Measurements from ENCODE around the gene RNF44.

DNA sequence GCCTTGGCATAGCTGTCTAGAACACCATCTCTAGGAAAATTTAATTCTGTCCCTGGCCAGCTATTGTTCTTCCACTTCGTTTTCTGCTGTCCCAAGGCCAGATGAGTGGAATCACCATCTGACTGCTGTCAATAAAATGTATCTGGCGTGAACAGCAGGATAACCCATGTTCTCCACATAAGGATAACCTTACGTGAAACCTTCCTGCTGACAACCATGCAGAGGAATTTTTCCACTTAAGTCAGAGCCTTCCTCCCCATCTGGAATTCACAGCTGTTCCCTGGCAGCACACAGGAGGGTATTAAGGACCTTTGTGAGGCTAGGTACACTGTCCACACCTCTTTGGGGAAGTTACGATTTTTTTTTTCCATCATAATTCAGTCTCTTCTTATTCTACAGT lies 28.6 kb downstream of the RNF44 start:
- TF ChIP-seq, protein P1, sequence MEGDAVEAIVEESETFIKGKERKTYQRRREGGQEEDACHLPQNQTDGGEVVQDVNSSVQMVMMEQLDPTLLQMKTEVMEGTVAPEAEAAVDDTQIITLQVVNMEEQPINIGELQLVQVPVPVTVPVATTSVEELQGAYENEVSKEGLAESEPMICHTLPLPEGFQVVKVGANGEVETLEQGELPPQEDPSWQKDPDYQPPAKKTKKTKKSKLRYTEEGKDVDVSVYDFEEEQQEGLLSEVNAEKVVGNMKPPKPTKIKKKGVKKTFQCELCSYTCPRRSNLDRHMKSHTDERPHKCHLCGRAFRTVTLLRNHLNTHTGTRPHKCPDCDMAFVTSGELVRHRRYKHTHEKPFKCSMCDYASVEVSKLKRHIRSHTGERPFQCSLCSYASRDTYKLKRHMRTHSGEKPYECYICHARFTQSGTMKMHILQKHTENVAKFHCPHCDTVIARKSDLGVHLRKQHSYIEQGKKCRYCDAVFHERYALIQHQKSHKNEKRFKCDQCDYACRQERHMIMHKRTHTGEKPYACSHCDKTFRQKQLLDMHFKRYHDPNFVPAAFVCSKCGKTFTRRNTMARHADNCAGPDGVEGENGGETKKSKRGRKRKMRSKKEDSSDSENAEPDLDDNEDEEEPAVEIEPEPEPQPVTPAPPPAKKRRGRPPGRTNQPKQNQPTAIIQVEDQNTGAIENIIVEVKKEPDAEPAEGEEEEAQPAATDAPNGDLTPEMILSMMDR (IDR thresholded peaks at IDR 0.05): no peak
- no peak for TF ChIP-seq REST (IDR thresholded peaks at IDR 0.05; ENCODE audit: insufficient read depth in 1 of 2, low read depth in 2 of 2, low read length in 1 of 2)
